AG09309 (cell line): ENCODE measurements around the gene NFASC.

Experiments
- DNase-seq: peaks from one replicate; pipeline ENCODE4 v3.0.0-alpha.2; 2010; ENCODE audit warnings: low read depth
- H3K4me3 ChIP-seq: 2 replicates; pipeline ENCODE4 v1.5.1; 2011; ENCODE audit warnings: mild to moderate bottlenecking, low read depth, low read length, moderate library complexity; ENCODE audit not compliant: control insufficient read depth
- CTCF ChIP-seq: IDR thresholded peaks from 2 replicates; pipeline ENCODE4 v1.5.1; 2011; ENCODE audit warnings: mild to moderate bottlenecking, low read depth, low read length, inconsistent platforms; ENCODE audit not compliant: insufficient read depth, control insufficient read depth; ENCODE audit errors: missing control alignments

NFASC gene

DNA sequence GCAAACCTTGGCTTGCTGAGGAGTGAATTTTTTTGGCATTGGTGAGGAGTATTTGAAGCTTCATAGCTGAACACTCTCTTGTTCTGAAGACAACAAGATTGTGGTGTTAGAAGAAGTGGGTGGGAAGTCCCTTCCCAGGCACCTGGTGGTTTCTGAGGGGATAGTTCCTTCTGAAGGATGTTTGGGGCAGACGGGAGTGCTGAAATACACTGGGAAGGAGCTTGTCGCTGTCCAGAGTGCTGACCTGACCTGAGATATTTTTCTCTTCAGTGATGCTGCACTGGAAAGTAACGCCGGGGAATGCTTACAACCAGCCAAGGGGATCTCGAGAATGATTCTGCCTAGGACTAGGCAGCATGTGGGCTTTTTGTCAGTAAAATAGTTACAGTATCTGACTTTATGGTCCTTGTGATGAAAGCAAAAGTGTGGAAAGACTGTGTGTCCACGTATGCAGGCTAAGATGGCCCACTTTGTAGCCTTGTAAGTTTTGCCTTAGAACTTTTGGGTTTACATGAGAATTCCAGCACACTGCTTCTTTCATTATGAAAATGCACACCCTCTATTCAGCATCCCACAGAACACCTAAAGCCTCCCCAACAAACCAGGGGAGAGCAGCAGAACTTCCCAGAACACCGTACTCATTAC, 33.1 kb upstream of the NFASC start:
- peak; percentile 17 for TF ChIP-seq CTCF
- DNase-seq = peak; percentile 11
- no peak overlapping the region for H3K4me3 ChIP-seq

GRCh38 chr1:204841316-204841715, 29.3 kb upstream of the NFASC start:
- no peak for TF ChIP-seq CTCF
- no peak overlapping the region for H3K4me3 ChIP-seq
- DNase-seq = no peak

DNA sequence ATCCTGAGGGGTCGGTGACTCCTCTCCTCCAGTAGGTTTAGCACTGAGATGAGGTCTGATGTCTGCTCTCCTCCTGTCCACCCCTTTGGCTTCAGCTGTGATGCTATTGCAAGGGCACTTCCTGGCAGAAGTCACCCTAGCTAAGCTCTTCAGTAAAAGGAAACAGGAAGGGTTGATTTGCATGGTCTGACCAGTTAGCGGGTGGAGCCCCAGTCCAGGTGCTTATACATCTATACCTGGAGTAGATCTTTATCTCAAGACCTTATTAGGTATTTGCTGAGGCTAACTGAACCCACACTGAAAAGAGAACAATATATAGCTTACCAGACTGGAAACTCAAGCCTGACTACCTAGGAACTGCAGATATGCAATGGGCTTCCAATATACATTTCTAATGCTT, 28.9 kb upstream of the NFASC start:
- TF ChIP-seq CTCF = no peak
- no peak overlapping the region for H3K4me3 ChIP-seq
- DNase-seq = no peak

DNA sequence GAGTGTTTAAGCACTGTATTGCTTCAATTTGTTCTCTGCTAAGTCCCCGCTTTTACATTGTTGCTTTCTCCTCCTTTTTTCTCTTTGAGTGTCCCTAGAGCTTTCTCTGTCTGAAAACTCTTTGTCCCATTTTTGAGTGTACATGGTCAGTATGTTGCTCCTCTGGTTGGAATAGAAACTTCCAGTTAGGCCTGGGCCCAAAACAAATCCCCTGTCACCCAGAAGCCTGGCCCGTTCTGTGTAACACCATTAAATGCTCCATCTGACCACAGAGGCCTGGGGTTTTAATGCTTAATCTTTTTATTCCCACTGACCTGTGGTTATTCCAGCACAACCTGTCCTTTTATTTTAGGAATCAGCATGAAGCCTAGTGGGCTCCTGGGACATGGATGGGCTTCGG, 28.3 kb upstream of the NFASC start:
- no peak overlapping the region for H3K4me3 ChIP-seq
- no peak for DNase-seq
- TF ChIP-seq CTCF = no peak

DNA sequence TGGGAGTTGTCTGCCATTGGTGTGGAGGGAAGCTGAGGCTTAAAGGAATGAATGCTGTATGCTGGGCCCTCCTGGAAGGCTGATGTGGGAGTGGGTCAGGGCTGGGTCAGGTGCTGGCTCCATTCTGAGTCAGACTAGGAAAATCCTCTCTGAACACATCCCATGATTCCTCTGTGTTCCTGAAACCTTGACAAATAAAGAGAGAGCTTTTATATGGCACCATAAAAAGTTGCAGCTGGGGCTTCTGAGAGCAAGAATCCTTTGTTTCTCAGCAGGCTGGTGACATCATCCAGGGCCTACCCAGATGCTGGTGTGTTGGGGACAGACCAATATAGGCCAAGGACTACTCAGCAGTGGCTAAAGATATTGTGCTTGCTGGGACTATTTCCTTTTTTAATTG, 27.8 kb upstream of the NFASC start:
- H3K4me3 ChIP-seq = no peak overlapping the region
- peak; percentile 14 for DNase-seq
- no peak for TF ChIP-seq CTCF

DNA sequence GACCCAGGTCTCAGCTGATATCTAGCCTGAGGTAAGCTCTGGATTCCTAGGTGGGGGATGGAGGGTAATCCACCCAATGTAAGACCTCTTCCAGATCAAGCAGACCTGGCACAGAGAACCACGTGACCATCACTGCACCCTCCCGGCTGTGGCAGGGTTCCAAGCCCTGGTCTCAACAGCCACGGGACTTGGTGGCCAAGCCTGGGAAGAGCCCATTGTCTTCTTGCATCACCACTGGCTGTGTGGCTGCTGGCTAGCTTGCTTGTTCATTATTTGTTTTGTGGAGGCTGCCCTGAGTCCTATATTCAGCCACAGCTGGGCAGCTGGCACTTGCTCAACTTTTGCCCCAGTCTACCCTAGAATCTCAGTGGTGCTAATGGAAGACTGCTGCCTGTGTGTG, 24.1 kb upstream of the NFASC start:
- no peak for DNase-seq
- TF ChIP-seq CTCF = no peak
- no peak overlapping the region for H3K4me3 ChIP-seq

GRCh38 chr1:204848579-204848978, 22.1 kb upstream of the NFASC start:
- TF ChIP-seq CTCF = no peak
- DNase-seq = no peak
- no peak overlapping the region for H3K4me3 ChIP-seq
